ENCODE measurements around the gene TCERG1. TPM values are rescaled to one million over a fixed set of nuclear protein-coding genes. Genes with fewer than 3 reads are reported as not detected.

The TCERG1 gene
- total and polyA plus RNA-seq, 9 of the 15 experiments (the other 6 are each of a cell fraction or from before 2014, with no cell fraction given), result 50.3 to 148 (median 119) TPM

DNA sequence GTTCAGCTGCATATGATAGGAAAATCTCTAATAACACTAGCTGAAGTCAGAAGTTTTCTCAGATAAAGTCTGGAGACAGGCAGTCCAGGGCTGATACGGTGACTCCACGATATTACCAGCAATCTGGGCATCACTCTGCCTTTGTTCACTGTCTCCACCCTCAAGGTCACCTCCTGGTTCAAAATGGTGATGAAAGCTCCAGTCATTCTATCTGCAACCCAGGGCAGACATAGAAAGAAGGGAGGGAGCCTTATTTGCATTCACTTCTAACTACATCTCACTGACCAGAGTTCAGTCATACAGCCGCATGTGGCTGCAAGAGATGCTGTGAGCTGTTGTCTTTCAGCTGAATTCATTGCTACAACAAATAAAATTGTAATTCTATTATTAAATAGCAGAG, 91.3 kb downstream of the TCERG1 start:
- WGBS (ENCODE audit: insufficient coverage, low coverage, missing lambda C conversion rate), result 0% methylated on average over 3 of the region's 3 CpGs
- Histone ChIP-seq H3K4me2 (ENCODE audit: insufficient read depth, low read length) (no peak overlapping the region), H4K20me1 (replicated peaks; ENCODE audit: control insufficient read depth, insufficient read depth, low read length) (no peaks in the 10 kb centered on the region), H3K27me3 (ENCODE audit: control insufficient read depth in 2 of 2, insufficient read depth in 2 of 2, low read length in 2 of 2) (peaks cover 0 to 13% of the 10 kb centered on the region in 2 experiments; a peak in 2 of 5 replicates), H3K4me3 (no peak overlapping the region), H3K9me1 (ENCODE audit: control insufficient read depth, insufficient read depth, low read length) (no peaks in the 10 kb centered on the region), H2AFZ (ENCODE audit: low read depth, low read length) (no peak overlapping the region), H3K9ac (ENCODE audit: insufficient read depth in 1 of 2, low read depth in 2 of 2, low read length in 2 of 2) (no peak overlapping the region), H3K27ac (ENCODE audit: extremely low read depth, low read depth, low read length) (no peak overlapping the region), H3K4me1 (replicated peaks in 1 of 2; ENCODE audit: control insufficient read depth in 2 of 2, insufficient read depth in 2 of 2, low read length in 2 of 2) (no peaks in the 10 kb centered on the region), H3K9me3 (replicated peaks; ENCODE audit: control insufficient read depth, insufficient read depth, low read depth, low read length) (no peaks in the 10 kb centered on the region), H3K79me2 (ENCODE audit: control insufficient read depth, insufficient read depth, low read length) (no peaks in the 10 kb centered on the region), H3K36me3 (ENCODE audit: control insufficient read depth, insufficient read depth, low read length) (no peaks in the 10 kb centered on the region)
- BruUV-seq (replicated peaks), result no TSS peak
- in situ Hi-C loops (cut with MboI), result loop anchor here (5.0 kb wide), 1 partner anchor 649 kb away; no protein-coding TSS in a partner anchor
- FAIRE-seq (no peak), DNase-seq (ENCODE audit: extremely low read depth in 1 of 4, low spot score in 3 of 4) (no peak), ATAC-seq (no peak)
- no peak for TF ChIP-seq DIDO1 (tag; IDR thresholded peaks at IDR 0.05; ENCODE audit: low read depth)
- TF ChIP-seq HNRNPH1 (optimal IDR thresholded peaks at IDR 0.05; ENCODE audit: low read depth, low read length), result no peak
- TF ChIP-seq SIN3A (IDR thresholded peaks at IDR 0.05; ENCODE audit: borderline replicate concordance in 2 of 2, control insufficient read depth in 1 of 2, low read depth in 2 of 2, low read length in 2 of 2), result no peak
- TF ChIP-seq NFE2 (IDR thresholded peaks at IDR 0.05; ENCODE audit: low read depth), result no peak
- TF ChIP-seq KAT7 (CRISPR knock-in tag; IDR thresholded peaks at IDR 0.05; ENCODE audit: borderline replicate concordance), result no peak
- no peak for TF ChIP-seq ZNF76 (CRISPR knock-in tag; IDR thresholded peaks at IDR 0.05; ENCODE audit: borderline replicate concordance)
- no peak for TF ChIP-seq ZNF146 (CRISPR knock-in tag; IDR thresholded peaks at IDR 0.05; ENCODE audit: unreplicated experiment)
- TF ChIP-seq KHSRP (IDR thresholded peaks at IDR 0.05), result no peak
- TF ChIP-seq BRD4 (IDR thresholded peaks at IDR 0.05), result no peak
- TF ChIP-seq SUPT5H (IDR thresholded peaks at IDR 0.05), result no peak
- TF ChIP-seq, protein P1, sequence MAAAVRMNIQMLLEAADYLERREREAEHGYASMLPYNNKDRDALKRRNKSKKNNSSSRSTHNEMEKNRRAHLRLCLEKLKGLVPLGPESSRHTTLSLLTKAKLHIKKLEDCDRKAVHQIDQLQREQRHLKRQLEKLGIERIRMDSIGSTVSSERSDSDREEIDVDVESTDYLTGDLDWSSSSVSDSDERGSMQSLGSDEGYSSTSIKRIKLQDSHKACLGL (CRISPR knock-in tag; IDR thresholded peaks at IDR 0.05; ENCODE audit: borderline replicate concordance, poor library complexity, severe bottlenecking), result no peak
- no peak for TF ChIP-seq BCL6 (CRISPR knock-in tag; IDR thresholded peaks at IDR 0.05)
- TF ChIP-seq CC2D1A (IDR thresholded peaks at IDR 0.05), result no peak
- TF ChIP-seq SRSF1 (IDR thresholded peaks at IDR 0.05; ENCODE audit: low read depth, low read length), result no peak
- no peak for TF ChIP-seq FOXJ3 (CRISPR knock-in tag; IDR thresholded peaks at IDR 0.05)
- no peak for TF ChIP-seq DACH1 (IDR thresholded peaks at IDR 0.05; ENCODE audit: partially characterized antibody)
- TF ChIP-seq GATA2 (CRISPR knock-in tag; IDR thresholded peaks at IDR 0.05), result no peak
- no peak for TF ChIP-seq PCBP1 (IDR thresholded peaks at IDR 0.05; ENCODE audit: low read depth, low read length, poor library complexity, severe bottlenecking)
- no peak for TF ChIP-seq NFIX (CRISPR knock-in tag; IDR thresholded peaks at IDR 0.05; ENCODE audit: low read depth)
- POLR2A ChIA-PET, result no interaction called here
- intact Hi-C loops (cut with micrococcal nuclease), result no loop called here
- CTCF ChIA-PET (ENCODE audit: low intra/inter-chr PET ratio), result no interaction called here
